GM23338 (cell line): ENCODE measurements around the gene LYPLAL1.

Experiments used
- CREB1 ChIP-seq: fragments of 250-450 bp; sonication (Bioruptor Pico); IDR thresholded peaks from 2 replicates; pipeline ENCODE4 v1.5.0; 2020; ENCODE audit warnings: low read depth, mild to moderate bottlenecking, moderate library complexity
- ETS1 ChIP-seq: IDR thresholded peaks from 2 replicates; pipeline ENCODE4 v1.6.1; 2016; ENCODE audit warnings: antibody characterized with exemption
- EZH2 ChIP-seq: fragments of 200-600 bp; sonication (generic); IDR thresholded peaks from one replicate; pipeline ENCODE4 v1.8.0; 2017; ENCODE audit warnings: antibody characterized with exemption, mild to moderate bottlenecking, low read depth; ENCODE audit not compliant: unreplicated experiment
- EZH2phosphoT487 ChIP-seq: fragments of 200-600 bp; sonication (generic); IDR thresholded peaks from one replicate; pipeline ENCODE4 v1.8.1; 2018; ENCODE audit warnings: antibody characterized with exemption; ENCODE audit not compliant: unreplicated experiment
- POLR2AphosphoS5 ChIP-seq: IDR thresholded peaks from 2 replicates; pipeline ENCODE4 v1.6.1; 2016; ENCODE audit warnings: antibody characterized with exemption, low read depth
- ZNF114 ChIP-seq: fragments of 250-450 bp; sonication (Bioruptor Pico); IDR thresholded peaks from 2 replicates; pipeline ENCODE4 v1.5.0; 2020; ENCODE audit warnings: mild to moderate bottlenecking, moderate library complexity
- TF ChIP-seq, protein P1 (sequence below), 2 experiments: fragments of 200-600 bp in 1 of 2; sonication (generic) in 1 of 2; conservative IDR thresholded peaks; 2 replicates each; pipeline versions ENCODE4 v1.5.1 to v1.6.1; 2016 to 2017; ENCODE audit warnings: antibody characterized with exemption in 2 of 2, low read depth in 2 of 2, mild to moderate bottlenecking in 2 of 2, moderate library complexity in 1 of 2

- TF ChIP-seq, protein P1, sequence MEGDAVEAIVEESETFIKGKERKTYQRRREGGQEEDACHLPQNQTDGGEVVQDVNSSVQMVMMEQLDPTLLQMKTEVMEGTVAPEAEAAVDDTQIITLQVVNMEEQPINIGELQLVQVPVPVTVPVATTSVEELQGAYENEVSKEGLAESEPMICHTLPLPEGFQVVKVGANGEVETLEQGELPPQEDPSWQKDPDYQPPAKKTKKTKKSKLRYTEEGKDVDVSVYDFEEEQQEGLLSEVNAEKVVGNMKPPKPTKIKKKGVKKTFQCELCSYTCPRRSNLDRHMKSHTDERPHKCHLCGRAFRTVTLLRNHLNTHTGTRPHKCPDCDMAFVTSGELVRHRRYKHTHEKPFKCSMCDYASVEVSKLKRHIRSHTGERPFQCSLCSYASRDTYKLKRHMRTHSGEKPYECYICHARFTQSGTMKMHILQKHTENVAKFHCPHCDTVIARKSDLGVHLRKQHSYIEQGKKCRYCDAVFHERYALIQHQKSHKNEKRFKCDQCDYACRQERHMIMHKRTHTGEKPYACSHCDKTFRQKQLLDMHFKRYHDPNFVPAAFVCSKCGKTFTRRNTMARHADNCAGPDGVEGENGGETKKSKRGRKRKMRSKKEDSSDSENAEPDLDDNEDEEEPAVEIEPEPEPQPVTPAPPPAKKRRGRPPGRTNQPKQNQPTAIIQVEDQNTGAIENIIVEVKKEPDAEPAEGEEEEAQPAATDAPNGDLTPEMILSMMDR (conservative IDR thresholded peaks at IDR 0.05; ENCODE audit: low read depth in 2 of 2), result no peak
- TF ChIP-seq EZH2 (no peak), POLR2AphosphoS5 (no peak), CREB1 (CRISPR knock-in tag) (no peak), EZH2phosphoT487 (no peak), ETS1 (no peak), ZNF114 (CRISPR knock-in tag) (no peak)
Observed at GRCh38 chr1:219189952-219190351, 16.3 kb downstream of the LYPLAL1 start.
